Upper lobe of left lung (tissue), 4 donors: ENCODE data around the gene TBCCD1.

Experiments
- POLR2AphosphoS5 ChIP-seq, 2 donors: sonication (generic); formaldehyde crosslinking; IDR thresholded peaks; one replicate each; pipeline ENCODE4 v1.5.1; 2017; ENCODE audit warnings: antibody characterized with exemption in 2 of 2
- TF ChIP-seq, protein P1 (sequence below), 6 experiments: fragments of 450-650 bp in 4 of 6; fragments of 200-600 bp in 2 of 6; sonication (generic) in 2 of 6; IDR thresholded peaks; one replicate each; pipeline ENCODE4 v1.5.1; 2016 to 2019; ENCODE audit warnings: antibody characterized with exemption in 6 of 6

DNA sequence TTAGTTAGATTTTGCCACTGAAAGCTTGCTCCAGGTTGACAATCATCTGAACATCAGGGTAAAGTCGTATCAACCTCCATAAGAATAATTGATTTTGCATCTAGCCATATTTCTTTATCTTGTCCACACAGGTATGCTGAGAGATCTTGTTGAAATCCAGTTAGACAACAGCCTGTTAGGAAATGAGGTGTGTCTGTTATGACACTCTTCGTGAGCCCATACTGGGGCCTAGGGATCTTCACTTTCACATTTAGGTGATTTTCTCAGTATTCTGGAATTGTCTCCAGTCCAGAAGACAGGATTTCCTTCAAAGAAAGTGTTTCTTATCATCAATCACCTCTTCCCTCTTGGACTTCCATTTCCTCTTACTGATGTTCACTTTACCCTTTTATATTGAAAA, 21.5 kb upstream of the TBCCD1 start:
- TF ChIP-seq, protein P1, sequence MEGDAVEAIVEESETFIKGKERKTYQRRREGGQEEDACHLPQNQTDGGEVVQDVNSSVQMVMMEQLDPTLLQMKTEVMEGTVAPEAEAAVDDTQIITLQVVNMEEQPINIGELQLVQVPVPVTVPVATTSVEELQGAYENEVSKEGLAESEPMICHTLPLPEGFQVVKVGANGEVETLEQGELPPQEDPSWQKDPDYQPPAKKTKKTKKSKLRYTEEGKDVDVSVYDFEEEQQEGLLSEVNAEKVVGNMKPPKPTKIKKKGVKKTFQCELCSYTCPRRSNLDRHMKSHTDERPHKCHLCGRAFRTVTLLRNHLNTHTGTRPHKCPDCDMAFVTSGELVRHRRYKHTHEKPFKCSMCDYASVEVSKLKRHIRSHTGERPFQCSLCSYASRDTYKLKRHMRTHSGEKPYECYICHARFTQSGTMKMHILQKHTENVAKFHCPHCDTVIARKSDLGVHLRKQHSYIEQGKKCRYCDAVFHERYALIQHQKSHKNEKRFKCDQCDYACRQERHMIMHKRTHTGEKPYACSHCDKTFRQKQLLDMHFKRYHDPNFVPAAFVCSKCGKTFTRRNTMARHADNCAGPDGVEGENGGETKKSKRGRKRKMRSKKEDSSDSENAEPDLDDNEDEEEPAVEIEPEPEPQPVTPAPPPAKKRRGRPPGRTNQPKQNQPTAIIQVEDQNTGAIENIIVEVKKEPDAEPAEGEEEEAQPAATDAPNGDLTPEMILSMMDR (IDR thresholded peaks at IDR 0.05) = no peak
- TF ChIP-seq POLR2AphosphoS5 (IDR thresholded peaks at IDR 0.05) = no peak
